ENCODE results near the gene ZDHHC22.

ZDHHC22 gene

GRCh38 chr14:77102154-77102553 lies 39.4 kb downstream of the ZDHHC22 start:
- DNase-seq = no peak

GRCh38 chr14:77100961-77101360 lies 40.6 kb downstream of the ZDHHC22 start:
- no peak for DNase-seq

GRCh38 chr14:77099425-77100167 lies 42.0 kb downstream of the ZDHHC22 start:
- DNase-seq = no peak

GRCh38 chr14:77098529-77099353 lies 42.9 kb downstream of the ZDHHC22 start:
- DNase-seq = peak; percentile 23

GRCh38 chr14:77097700-77098528 lies 43.7 kb downstream of the ZDHHC22 start, which contains the start of gene CIPC:
CIPC (plus strand) TSS chr14:77098258; CDS start chr14:77105709, 7,451 bp downstream.
- peak; percentile 99 for DNase-seq

- no peak for DNase-seq
Observed at GRCh38 chr14:77097006-77097699, 44.4 kb downstream of the ZDHHC22 start.

- DNase-seq = peak; percentile 83
Observed at GRCh38 chr14:77094672-77095284, 46.8 kb downstream of the ZDHHC22 start.

- DNase-seq = no peak
Observed at GRCh38 chr14:77092676-77093075, 48.9 kb downstream of the ZDHHC22 start.

GRCh38 chr14:77091518-77091917 lies 50.1 kb downstream of the ZDHHC22 start:
- no peak for DNase-seq

GRCh38 chr14:77088645-77089044 lies 52.9 kb downstream of the ZDHHC22 start:
- DNase-seq = no peak

GRCh38 chr14:77088219-77088618 lies 53.4 kb downstream of the ZDHHC22 start:
- DNase-seq = no peak

- no peak for DNase-seq
Observed at GRCh38 chr14:77087631-77088030, 54.0 kb downstream of the ZDHHC22 start.

- DNase-seq = no peak
Observed at GRCh38 chr14:77086951-77087350, 54.6 kb downstream of the ZDHHC22 start.

- no peak for DNase-seq
Observed at GRCh38 chr14:77086017-77086727, 55.4 kb downstream of the ZDHHC22 start.

GRCh38 chr14:77085538-77085937 lies 56.1 kb downstream of the ZDHHC22 start:
- DNase-seq = no peak

- DNase-seq = no peak
Observed at GRCh38 chr14:77084985-77085384, 56.6 kb downstream of the ZDHHC22 start.

GRCh38 chr14:77083082-77083481 lies 58.5 kb downstream of the ZDHHC22 start:
- DNase-seq = no peak

- DNase-seq = no peak
Observed at GRCh38 chr14:77082356-77082755, 59.2 kb downstream of the ZDHHC22 start.

All from CD4-positive, alpha-beta T cell treated with Interleukin-6 for 4 hours (primary cell).